ENCODE measurements around the gene PLXNA2. TPM values are rescaled to one million over a fixed set of nuclear protein-coding genes. Genes with fewer than 3 reads are reported as not detected.

The PLXNA2 gene
- total RNA-seq, 1 experiment from 2014 or later: 0.89 TPM

GRCh38 chr1:208013210-208013609 is 231.0 kb downstream of the PLXNA2 start:
- no peaks in the 10 kb centered on the region for H3K9me3 ChIP-seq (ENCODE audit: control insufficient read depth in 1 of 2, insufficient read depth in 1 of 2, low read depth in 1 of 2, low read length in 2 of 2)
- no peaks in the 10 kb centered on the region for H3K9me2 ChIP-seq (ENCODE audit: insufficient read depth)
- no peaks in the 10 kb centered on the region for H3K27me3 ChIP-seq (ENCODE audit: insufficient read depth, low read length)
- no peak overlapping the region for H3K4me2 ChIP-seq (ENCODE audit: low read length)
- CTCF ChIA-PET: interaction anchor here (0.8 to 2.6 kb wide), 3 partner anchors 9 to 232 kb away, joined by 3 to 8 read pairs (median 4); no protein-coding TSS in a partner anchor
- no peaks in the 10 kb centered on the region for H3K36me3 ChIP-seq (ENCODE audit: control insufficient read depth in 1 of 2, insufficient read depth in 2 of 2, low read length in 2 of 2)
- intact Hi-C loops (cut with micrococcal nuclease): no loop called here
- H2AFZ ChIP-seq (ENCODE audit: low read depth, low read length, poor library complexity, severe bottlenecking): no peak overlapping the region
- peaks cover 0 to 4% of the 10 kb centered on the region in 2 experiments; a peak in 2 of 4 replicates for H3K4me1 ChIP-seq (ENCODE audit: control insufficient read depth in 1 of 2, insufficient read depth in 2 of 2, low read length in 2 of 2)
- POLR2A ChIA-PET: no interaction called here
- DNase-seq (ENCODE audit: low read depth, low spot score) (no peak), ATAC-seq (no peak)
- H3K27ac ChIP-seq (ENCODE audit: low read depth, low read length): no peak overlapping the region
- RAD21 ChIA-PET (ENCODE audit: low non-redundant PET in 1 of 2, low total read pairs in 2 of 2, uncharacterized antibody in 2 of 2, unreplicated experiment in 2 of 2): no interaction called here
- no peaks in the 10 kb centered on the region for H4K20me1 ChIP-seq (ENCODE audit: insufficient read depth)
- H3K9ac ChIP-seq (ENCODE audit: low read length): no peak overlapping the region
- H3K79me2 ChIP-seq (ENCODE audit: insufficient read depth, low read length): no peaks in the 10 kb centered on the region
- no peak for TF ChIP-seq CBX3 (IDR thresholded peaks at IDR 0.05; ENCODE audit: low read depth)
- no peak for TF ChIP-seq POLR2A (IDR thresholded peaks at IDR 0.05; ENCODE audit: borderline replicate concordance, extremely low read depth, insufficient read depth, insufficient read length)
- TF ChIP-seq MAX (IDR thresholded peaks at IDR 0.05): no peak
- TF ChIP-seq POLR2AphosphoS5 (IDR thresholded peaks at IDR 0.05; ENCODE audit: low read depth, low read length): no peak
- TF ChIP-seq YY1 (IDR thresholded peaks at IDR 0.05; ENCODE audit: extremely low read depth, insufficient replicate concordance, low read depth, low read length): no peak
- TF ChIP-seq JUND (IDR thresholded peaks at IDR 0.05): no peak
- TF ChIP-seq TCF7L2 (IDR thresholded peaks at IDR 0.05; ENCODE audit: borderline replicate concordance, extremely low read depth, insufficient read depth, insufficient read length): no peak
- TF ChIP-seq, protein P1, sequence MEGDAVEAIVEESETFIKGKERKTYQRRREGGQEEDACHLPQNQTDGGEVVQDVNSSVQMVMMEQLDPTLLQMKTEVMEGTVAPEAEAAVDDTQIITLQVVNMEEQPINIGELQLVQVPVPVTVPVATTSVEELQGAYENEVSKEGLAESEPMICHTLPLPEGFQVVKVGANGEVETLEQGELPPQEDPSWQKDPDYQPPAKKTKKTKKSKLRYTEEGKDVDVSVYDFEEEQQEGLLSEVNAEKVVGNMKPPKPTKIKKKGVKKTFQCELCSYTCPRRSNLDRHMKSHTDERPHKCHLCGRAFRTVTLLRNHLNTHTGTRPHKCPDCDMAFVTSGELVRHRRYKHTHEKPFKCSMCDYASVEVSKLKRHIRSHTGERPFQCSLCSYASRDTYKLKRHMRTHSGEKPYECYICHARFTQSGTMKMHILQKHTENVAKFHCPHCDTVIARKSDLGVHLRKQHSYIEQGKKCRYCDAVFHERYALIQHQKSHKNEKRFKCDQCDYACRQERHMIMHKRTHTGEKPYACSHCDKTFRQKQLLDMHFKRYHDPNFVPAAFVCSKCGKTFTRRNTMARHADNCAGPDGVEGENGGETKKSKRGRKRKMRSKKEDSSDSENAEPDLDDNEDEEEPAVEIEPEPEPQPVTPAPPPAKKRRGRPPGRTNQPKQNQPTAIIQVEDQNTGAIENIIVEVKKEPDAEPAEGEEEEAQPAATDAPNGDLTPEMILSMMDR (IDR thresholded peaks at IDR 0.05 in 2 of 3, conservative IDR thresholded peaks at IDR 0.05 in 1 of 3; ENCODE audit: borderline replicate concordance in 1 of 3, insufficient read depth in 1 of 3, low read depth in 2 of 3, low read length in 2 of 3): no peak
- no peak for TF ChIP-seq EZH2phosphoT487 (IDR thresholded peaks at IDR 0.05; ENCODE audit: borderline replicate concordance)
- TF ChIP-seq SRF (IDR thresholded peaks at IDR 0.05; ENCODE audit: low read depth): no peak
- TF ChIP-seq SP1 (IDR thresholded peaks at IDR 0.05; ENCODE audit: low read depth): no peak
- TF ChIP-seq ZFX (IDR thresholded peaks at IDR 0.05): no peak
- no peak for TF ChIP-seq CEBPB (IDR thresholded peaks at IDR 0.05; ENCODE audit: low read depth)
- no peak for TF ChIP-seq FOSL1 (IDR thresholded peaks at IDR 0.05; ENCODE audit: low read depth)
- H3K4me3 ChIP-seq (replicated peaks in 1 of 2; ENCODE audit: low read depth in 1 of 2, low read length in 2 of 2): no peak overlapping the region
- BruUV-seq (replicated peaks): no TSS peak

Measured in HCT116 (cell line).